H9 (cell line): Measurements from ENCODE around the gene KLHL22. TPM values are rescaled to one million over a fixed set of nuclear protein-coding genes. Genes with fewer than 3 reads are reported as not detected.

Source experiments
- DNase-seq: peaks from one replicate; pipeline ENCODE4 v3.0.0-alpha.2; 2017
- H2AFZ ChIP-seq: one replicate; pipeline ENCODE4 v1.6.1; 2013; ENCODE audit warnings: mild to moderate bottlenecking, low read length, control low read depth, moderate library complexity
- H2AK5ac ChIP-seq: 2 replicates; pipeline ENCODE4 v1.6.1; 2013; ENCODE audit warnings: low read length, control low read depth, mixed read lengths; ENCODE audit not compliant: insufficient read length
- H2BK120ac ChIP-seq: one replicate; pipeline ENCODE4 v1.6.1; 2013; ENCODE audit warnings: low read depth, mild to moderate bottlenecking, low read length, control low read depth, inconsistent platforms; ENCODE audit not compliant: poor library complexity, severe bottlenecking
- H2BK12ac ChIP-seq: 2 replicates; pipeline ENCODE4 v1.6.1; 2013; ENCODE audit warnings: low read length, control low read depth, mixed read lengths, low read depth; ENCODE audit not compliant: insufficient read length
- H2BK15ac ChIP-seq: 2 replicates; pipeline ENCODE4 v1.6.1; 2013; ENCODE audit warnings: low read depth, low read length, control low read depth
- H2BK20ac ChIP-seq: one replicate; pipeline ENCODE4 v1.6.1; 2013; ENCODE audit warnings: low read depth, mild to moderate bottlenecking, low read length, control low read depth, inconsistent platforms; ENCODE audit not compliant: poor library complexity, severe bottlenecking
- H2BK5ac ChIP-seq: 2 replicates; pipeline ENCODE4 v1.6.1; 2013; ENCODE audit warnings: low read length, control low read depth, mixed read lengths; ENCODE audit not compliant: insufficient read length
- H3K14ac ChIP-seq: 2 replicates; pipeline ENCODE4 v1.6.1; 2013; ENCODE audit warnings: low read length, control low read depth; ENCODE audit not compliant: insufficient read depth
- H3K18ac ChIP-seq: 2 replicates; pipeline ENCODE4 v1.6.1; 2013; ENCODE audit warnings: low read depth, mild to moderate bottlenecking, mixed read lengths, low read length, control low read depth; ENCODE audit not compliant: insufficient read length
- H3K23ac ChIP-seq: 2 replicates; pipeline ENCODE4 v1.6.1; 2013; ENCODE audit warnings: low read length, control low read depth, mixed read lengths, low read depth; ENCODE audit not compliant: insufficient read length
- H3K23me2 ChIP-seq: 2 replicates; pipeline ENCODE4 v1.6.1; 2013; ENCODE audit warnings: low read depth, mild to moderate bottlenecking, mixed read lengths, low read length, control low read depth; ENCODE audit not compliant: insufficient read length, poor library complexity, severe bottlenecking
- H3K27ac ChIP-seq: 2 replicates; pipeline ENCODE4 v1.5.1; 2013; ENCODE audit warnings: low read length, control low read depth, mixed read lengths, low read depth; ENCODE audit not compliant: insufficient read length
- H3K27me3 ChIP-seq: 2 replicates; pipeline ENCODE4 v1.6.1; 2013; ENCODE audit warnings: low read length, control low read depth, inconsistent platforms; ENCODE audit not compliant: insufficient read depth
- H3K4ac ChIP-seq: 2 replicates; pipeline ENCODE4 v1.6.1; 2013; ENCODE audit warnings: low read depth, mild to moderate bottlenecking, control low read depth, inconsistent platforms, low read length, moderate library complexity
- H3K4me1 ChIP-seq: 2 replicates; pipeline ENCODE4 v1.6.1; 2013; ENCODE audit warnings: low read length, control low read depth, inconsistent platforms; ENCODE audit not compliant: insufficient read depth
- H3K4me2 ChIP-seq: 2 replicates; pipeline ENCODE4 v1.6.1; 2013; ENCODE audit warnings: low read length, control low read depth, mixed read lengths; ENCODE audit not compliant: insufficient read length, insufficient read depth
- H3K56ac ChIP-seq: 2 replicates; pipeline ENCODE4 v1.6.1; 2013; ENCODE audit warnings: low read depth, mild to moderate bottlenecking, mixed read lengths, low read length, control low read depth; ENCODE audit not compliant: insufficient read length
- H3K79me1 ChIP-seq: 2 replicates; pipeline ENCODE4 v1.6.1; 2013; ENCODE audit warnings: low read depth, mild to moderate bottlenecking, moderate library complexity, low read length, control low read depth, inconsistent platforms; ENCODE audit not compliant: insufficient read depth, poor library complexity, severe bottlenecking
- H3K79me2 ChIP-seq: 2 replicates; pipeline ENCODE4 v1.6.1; 2013; ENCODE audit warnings: low read length, control low read depth, inconsistent platforms; ENCODE audit not compliant: insufficient read depth
- H3K9ac ChIP-seq: 2 replicates; pipeline ENCODE4 v1.6.1; 2013; ENCODE audit warnings: low read length, control low read depth, mixed read lengths; ENCODE audit not compliant: insufficient read length; ENCODE audit errors: extremely low read depth
- H3K9me3 ChIP-seq: one replicate; pipeline ENCODE4 v1.6.1; 2013; ENCODE audit warnings: low read depth, low read length, inconsistent platforms; ENCODE audit not compliant: control insufficient read depth
- H3T11ph ChIP-seq: one replicate; pipeline ENCODE4 v1.6.1; 2013; ENCODE audit warnings: mild to moderate bottlenecking, low read length, control low read depth, inconsistent platforms
- H4K20me1 ChIP-seq: one replicate; pipeline ENCODE4 v1.6.1; 2013; ENCODE audit not compliant: control insufficient read depth, insufficient read length, insufficient read depth
- H4K5ac ChIP-seq: 2 replicates; pipeline ENCODE4 v1.6.1; 2013; ENCODE audit warnings: low read depth, mild to moderate bottlenecking, mixed read lengths, low read length, control low read depth; ENCODE audit not compliant: insufficient read length
- H4K8ac ChIP-seq: replicated peaks from 2 replicates; pipeline ENCODE4 v1.6.1; 2013; ENCODE audit warnings: low read length, control low read depth, mixed read lengths, low read depth; ENCODE audit not compliant: insufficient read length
- H4K91ac ChIP-seq: 2 replicates; pipeline ENCODE4 v1.6.1; 2013; ENCODE audit warnings: low read depth, mild to moderate bottlenecking, moderate library complexity, mixed read lengths, low read length, control low read depth; ENCODE audit not compliant: insufficient read length
- H3K27ac Mint-ChIP-seq, 3 experiments: 2 replicates in 2 of 3; 3 replicates in 1 of 3; pipeline ENCODE4 v1.8.0; 2020 to 2021; ENCODE audit warnings: mixed read lengths in 3 of 3, mild to moderate bottlenecking in 1 of 3, moderate library complexity in 1 of 3
- H3K27me3 Mint-ChIP-seq: 2 replicates; pipeline ENCODE4 v1.8.0; 2021; ENCODE audit warnings: low read depth, mild to moderate bottlenecking, moderate library complexity, mixed read lengths
- H3K36me3 Mint-ChIP-seq, 3 experiments: 2 replicates in 2 of 3; 3 replicates in 1 of 3; pipeline ENCODE4 v1.8.0; 2020 to 2021; ENCODE audit warnings: low read depth in 3 of 3, mixed read lengths in 3 of 3; ENCODE audit not compliant: insufficient read depth in 1 of 3
- H3K4me1 Mint-ChIP-seq, 2 experiments: 2 replicates each; pipeline ENCODE4 v1.8.0; 2020; ENCODE audit warnings: mixed read lengths in 2 of 2
- H3K4me3 Mint-ChIP-seq, 2 experiments: 2 replicates in 1 of 2; 3 replicates in 1 of 2; pipeline ENCODE4 v1.8.0; 2020 to 2021; ENCODE audit warnings: mild to moderate bottlenecking in 2 of 2, mixed read lengths in 2 of 2, moderate library complexity in 1 of 2
- H3K9me3 Mint-ChIP-seq, 2 experiments: 2 replicates in 1 of 2; 3 replicates in 1 of 2; pipeline ENCODE4 v1.8.0; 2020; ENCODE audit warnings: mild to moderate bottlenecking in 2 of 2, mixed read lengths in 2 of 2, moderate library complexity in 1 of 2
- WGBS: extraction: QIAGEN DNeasy Blood & Tissue Kit; methylation state at CpG from one replicate; pipeline ENCODE4 v1.1.7; 2013; ENCODE audit warnings: missing lambda C conversion rate, low lambda C conversion rate, mixed read lengths; ENCODE audit not compliant: insufficient read length; ENCODE audit errors: extremely low coverage; 5-methylcytosine and 5-hydroxymethylcytosine counted together
- total RNA-seq: library from RNA; stranded (reverse); gene quantifications from 2 replicates; pipeline ENCODE4 v1.2.1, GENCODE V29; 2021
- TF ChIP-seq, protein P1 (sequence below): fragments of 200-600 bp; sonication (generic); conservative IDR thresholded peaks from 3 replicates; pipeline ENCODE4 v1.8.0; 2021; ENCODE audit warnings: antibody characterized with exemption, mild to moderate bottlenecking

KLHL22 gene
- total RNA-seq, 1 experiment from 2014 or later: 11.9 TPM

DNA sequence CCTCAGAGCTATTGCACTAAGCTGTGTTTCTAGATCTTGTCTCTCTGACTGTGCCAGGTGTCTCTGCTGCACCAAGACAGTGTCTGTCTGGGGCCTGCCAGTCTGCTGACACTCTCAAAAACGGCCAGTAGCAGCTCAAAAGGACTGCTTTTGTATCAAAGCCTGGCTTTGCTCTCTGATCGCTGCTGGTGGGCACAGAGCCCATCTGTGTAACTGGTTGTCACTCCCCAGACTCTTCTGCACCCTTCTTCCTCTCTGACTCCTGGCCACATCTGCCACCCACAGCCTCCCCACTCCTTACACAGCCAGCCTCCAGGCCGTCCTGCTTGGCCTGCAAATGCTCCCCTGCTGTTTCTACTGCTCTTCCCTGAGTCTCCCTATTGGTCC lies 38.3 kb upstream of the KLHL22 start:
- H2BK120ac ChIP-seq: no peak overlapping the region
- no CpG with 5 or more reads among the region's 3 CpGs for WGBS
- H3K79me1 ChIP-seq: peaks cover 10% of the 10 kb centered on the region
- Mint-ChIP-seq H3K36me3 (peaks cover 8 to 25% (median 21%) of the 10 kb centered on the region in 3 experiments; a peak in 6 of 7 replicates), H3K4me3 (no peak overlapping the region), H3K9me3 (no peaks in the 10 kb centered on the region), H3K27me3 (no peaks in the 10 kb centered on the region), H3K27ac (peak overlapping the region in 2 of 3 experiments; percentile 62 to 90; a peak in 5 of 7 replicates), H3K4me1 (peaks cover 24 to 28% of the 10 kb centered on the region in 2 experiments)
- no peaks in the 10 kb centered on the region for H3K9me3 ChIP-seq
- H4K8ac ChIP-seq: no peak overlapping the region
- H3T11ph ChIP-seq: no peak overlapping the region
- DNase-seq: no peak
- H3K4me2 ChIP-seq: no peak overlapping the region
- no peak overlapping the region for H2BK12ac ChIP-seq
- H3K27me3 ChIP-seq: no peaks in the 10 kb centered on the region
- no peak overlapping the region for H3K4ac ChIP-seq
- H3K9ac ChIP-seq: no peak overlapping the region
- H3K18ac ChIP-seq: no peak overlapping the region
- no peak overlapping the region for H4K5ac ChIP-seq
- no peaks in the 10 kb centered on the region; the same call in 1 of the 2 replicates for H3K4me1 ChIP-seq
- no peak overlapping the region for H4K91ac ChIP-seq
- H3K27ac ChIP-seq: no peak overlapping the region
- H3K56ac ChIP-seq: no peak overlapping the region
- no peak overlapping the region for H2AK5ac ChIP-seq
- no peaks in the 10 kb centered on the region; the same call in 1 of the 2 replicates for H3K79me2 ChIP-seq
- H3K23me2 ChIP-seq: no peaks in the 10 kb centered on the region
- H2BK20ac ChIP-seq: no peak overlapping the region
- no peak overlapping the region for H2BK5ac ChIP-seq
- H4K20me1 ChIP-seq: no peaks in the 10 kb centered on the region
- no peak overlapping the region for H3K23ac ChIP-seq
- no peak overlapping the region for H3K14ac ChIP-seq
- no peak overlapping the region for H2BK15ac ChIP-seq
- TF ChIP-seq, protein P1, sequence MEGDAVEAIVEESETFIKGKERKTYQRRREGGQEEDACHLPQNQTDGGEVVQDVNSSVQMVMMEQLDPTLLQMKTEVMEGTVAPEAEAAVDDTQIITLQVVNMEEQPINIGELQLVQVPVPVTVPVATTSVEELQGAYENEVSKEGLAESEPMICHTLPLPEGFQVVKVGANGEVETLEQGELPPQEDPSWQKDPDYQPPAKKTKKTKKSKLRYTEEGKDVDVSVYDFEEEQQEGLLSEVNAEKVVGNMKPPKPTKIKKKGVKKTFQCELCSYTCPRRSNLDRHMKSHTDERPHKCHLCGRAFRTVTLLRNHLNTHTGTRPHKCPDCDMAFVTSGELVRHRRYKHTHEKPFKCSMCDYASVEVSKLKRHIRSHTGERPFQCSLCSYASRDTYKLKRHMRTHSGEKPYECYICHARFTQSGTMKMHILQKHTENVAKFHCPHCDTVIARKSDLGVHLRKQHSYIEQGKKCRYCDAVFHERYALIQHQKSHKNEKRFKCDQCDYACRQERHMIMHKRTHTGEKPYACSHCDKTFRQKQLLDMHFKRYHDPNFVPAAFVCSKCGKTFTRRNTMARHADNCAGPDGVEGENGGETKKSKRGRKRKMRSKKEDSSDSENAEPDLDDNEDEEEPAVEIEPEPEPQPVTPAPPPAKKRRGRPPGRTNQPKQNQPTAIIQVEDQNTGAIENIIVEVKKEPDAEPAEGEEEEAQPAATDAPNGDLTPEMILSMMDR: no peak
- H2AFZ ChIP-seq: no peak overlapping the region
